ENCODE results near the gene BIRC6. TPM values are rescaled to one million over a fixed set of nuclear protein-coding genes. Genes with fewer than 3 reads are reported as not detected.

The BIRC6 gene
- total and polyA plus RNA-seq, 2 of the 8 experiments (the other 6 are each of a cell fraction or from before 2014, with no cell fraction given) = 32.5 to 69.5 TPM

DNA sequence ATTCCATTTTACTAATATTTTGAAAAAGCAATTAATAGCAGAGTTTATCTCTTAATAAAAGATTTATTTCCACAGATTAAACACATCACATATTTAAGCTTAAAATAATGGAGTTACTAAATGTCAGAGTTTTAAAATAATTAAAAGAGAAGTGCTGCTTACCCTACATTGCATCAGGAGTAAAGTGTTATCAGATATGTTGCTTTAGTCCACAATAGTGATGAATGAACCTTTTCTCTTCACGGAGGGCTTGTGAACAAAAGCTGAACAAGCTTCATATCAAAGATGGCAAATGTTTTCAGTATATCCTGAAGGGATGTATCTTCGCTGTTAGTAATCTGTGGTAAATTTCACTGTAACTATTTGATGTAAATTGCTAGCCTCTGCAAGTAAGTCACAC lies 201.7 kb downstream of the BIRC6 start:
- no peak for FAIRE-seq
- H4K20me1 ChIP-seq (replicated peaks in 1 of 2; ENCODE audit: control insufficient read depth in 1 of 2, insufficient read depth in 2 of 2, low read length in 2 of 2) = no peaks in the 10 kb centered on the region
- TF ChIP-seq, protein P1, sequence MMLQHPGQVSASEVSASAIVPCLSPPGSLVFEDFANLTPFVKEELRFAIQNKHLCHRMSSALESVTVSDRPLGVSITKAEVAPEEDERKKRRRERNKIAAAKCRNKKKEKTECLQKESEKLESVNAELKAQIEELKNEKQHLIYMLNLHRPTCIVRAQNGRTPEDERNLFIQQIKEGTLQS (IDR thresholded peaks at IDR 0.05; ENCODE audit: insufficient read depth, low read depth, low read length) = no peak
- TF ChIP-seq SIRT6 (IDR thresholded peaks at IDR 0.05; ENCODE audit: low read length) = no peak
- no peak for TF ChIP-seq POLR2AphosphoS5 (IDR thresholded peaks at IDR 0.05; ENCODE audit: low read depth, low read length)
- no peak for TF ChIP-seq SUZ12 (IDR thresholded peaks at IDR 0.05; ENCODE audit: low read length)

More for the DNA sequence above, 201.7 kb downstream of the BIRC6 start:
- Histone ChIP-seq H4K8ac (ENCODE audit: extremely low read depth, insufficient read depth, low read length) (no peak overlapping the region), H3K18ac (ENCODE audit: extremely low read depth, low read length) (no peak overlapping the region), H2AK5ac (ENCODE audit: low read depth, low read length) (no peak overlapping the region), H3K4me2 (ENCODE audit: insufficient read depth in 1 of 2, low read depth in 2 of 2, low read length in 2 of 2) (no peak overlapping the region), H3K9ac (replicated peaks in 1 of 4; ENCODE audit: extremely low read depth in 1 of 4, low read depth in 3 of 4, low read length in 3 of 4) (no peak overlapping the region), H3K27ac (ENCODE audit: low read depth, low read length) (no peak overlapping the region), H2BK120ac (replicated peaks; ENCODE audit: low read depth, low read length) (no peak overlapping the region), H3K79me1 (ENCODE audit: low read depth, low read length) (no peaks in the 10 kb centered on the region), H3K36me3 (ENCODE audit: control insufficient read depth in 2 of 4, insufficient read depth in 4 of 4, low read length in 3 of 4) (peaks cover 0 to 3% (median 0%) of the 10 kb centered on the region in 4 experiments; a peak in 2 of 8 replicates), H3K4me1 (replicated peaks in 1 of 4; ENCODE audit: control insufficient read depth in 3 of 4, insufficient read depth in 4 of 4, low read length in 3 of 4) (no peaks in the 10 kb centered on the region), H3K23me2 (ENCODE audit: low read depth, low read length) (no peaks in the 10 kb centered on the region), H3K27me3 (replicated peaks in 1 of 4; ENCODE audit: control insufficient read depth in 3 of 4, extremely low read depth in 1 of 4, insufficient read depth in 3 of 4, low read length in 3 of 4) (no peaks in the 10 kb centered on the region), H4K5ac (ENCODE audit: insufficient read length, low read depth, low read length) (no peak overlapping the region), H3K14ac (ENCODE audit: insufficient read length) (no peak overlapping the region), H3K23ac (ENCODE audit: insufficient read length) (no peak overlapping the region), H3K56ac (replicated peaks; ENCODE audit: insufficient read length, low read depth, low read length) (no peak overlapping the region), H4K91ac (replicated peaks; ENCODE audit: insufficient read length, low read length) (no peak overlapping the region), H3K9me3 (ENCODE audit: insufficient read depth in 2 of 2, low read depth in 1 of 2, low read length in 1 of 2) (no peaks in the 10 kb centered on the region), H2BK15ac (ENCODE audit: low read length) (no peak overlapping the region), H2AFZ (ENCODE audit: low read length) (no peak overlapping the region), H2BK20ac (ENCODE audit: low read length) (no peak overlapping the region), H3K79me2 (ENCODE audit: control insufficient read depth in 1 of 2, insufficient read depth in 2 of 2, low read length in 2 of 2) (no peaks in the 10 kb centered on the region), H2BK5ac (ENCODE audit: low read depth, low read length) (no peak overlapping the region), H2BK12ac (ENCODE audit: low read depth, low read length) (no peak overlapping the region), H3K4ac (replicated peaks; ENCODE audit: insufficient read length, low read depth, low read length) (no peak overlapping the region), H3K4me3 (ENCODE audit: extremely low read depth in 1 of 4, insufficient read depth in 2 of 4, low read depth in 3 of 4, low read length in 4 of 4) (no peak overlapping the region)
- WGBS, 2 experiments (ENCODE audit: extremely low coverage in 1 of 2, insufficient coverage in 1 of 2, insufficient read length in 1 of 2, insufficient replicate concordance in 2 of 2, low coverage in 1 of 2, low lambda C conversion rate in 2 of 2, missing lambda C conversion rate in 1 of 2) = 94% methylated on average over 2 of the region's 2 CpGs; no CpG with 5 or more reads in 1 of the 2 experiments
- ChIA-PET CTCF (ENCODE audit: partially characterized antibody) (interaction anchor here (1.1 kb wide), 1 partner anchor 64 kb away, joined by 3 read pairs; no protein-coding TSS in a partner anchor), POLR2A (ENCODE audit: partially characterized antibody) (no interaction called here)
- DNase-seq (ENCODE audit: low read depth in 1 of 2, low spot score in 2 of 2) = no peak

Data from H1 (cell line).